ENCODE data around the gene PRR35. TPM values are rescaled to one million over a fixed set of nuclear protein-coding genes. Genes with fewer than 3 reads are reported as not detected.

PRR35 gene
- total RNA-seq, 1 experiment from 2014 or later: not detected

GRCh38 chr16:520847-521246 is 39.3 kb upstream of the PRR35 start:
- peaks cover 13% of the 10 kb centered on the region; the same call in 1 of the 2 replicates for H3K79me2 ChIP-seq (ENCODE audit: low read length)
- ATAC-seq (no peak), DNase-seq (no peak)
- H3K9me2 ChIP-seq (replicated peaks; ENCODE audit: low read length): no peaks in the 10 kb centered on the region
- TF ChIP-seq CTCF (conservative IDR thresholded peaks at IDR 0.05; ENCODE audit: low read depth, low read length) (no peak), EZH2 (IDR thresholded peaks at IDR 0.05; ENCODE audit: low read length, unreplicated experiment) (no peak), EZH2phosphoT487 (IDR thresholded peaks at IDR 0.05; ENCODE audit: borderline replicate concordance, low read length) (no peak)
- no peak overlapping the region for H3K9ac ChIP-seq (ENCODE audit: low read length)
- no peaks in the 10 kb centered on the region for H3K36me3 ChIP-seq (ENCODE audit: low read depth, low read length)
- H3K4me2 ChIP-seq (ENCODE audit: low read length): no peak overlapping the region
- BruUV-seq (replicated peaks): TSS peak; percentile 40
- ChIA-PET CTCF (no interaction called here), POLR2A (ENCODE audit: unreplicated experiment) (no interaction called here)
- no peaks in the 10 kb centered on the region for H3K9me3 ChIP-seq (ENCODE audit: low read length)
- no peak overlapping the region for H3K4me3 ChIP-seq (ENCODE audit: low read length)
- H2AFZ ChIP-seq (ENCODE audit: low read length): no peak overlapping the region
- H4K20me1 ChIP-seq (ENCODE audit: low read length): no peaks in the 10 kb centered on the region
- peaks cover 10% of the 10 kb centered on the region for H3K4me1 ChIP-seq (ENCODE audit: insufficient read depth, low read length)
- H3K27me3 ChIP-seq (ENCODE audit: low read length): no peaks in the 10 kb centered on the region
- intact Hi-C loops (cut with micrococcal nuclease): loop anchor here (10.0 kb wide), 1 partner anchor 64 kb away; no protein-coding TSS in a partner anchor
- H3F3A ChIP-seq (ENCODE audit: low read length, unreplicated experiment): no peaks in the 10 kb centered on the region
- H3K27ac ChIP-seq (ENCODE audit: low read length): no peak overlapping the region

DNA sequence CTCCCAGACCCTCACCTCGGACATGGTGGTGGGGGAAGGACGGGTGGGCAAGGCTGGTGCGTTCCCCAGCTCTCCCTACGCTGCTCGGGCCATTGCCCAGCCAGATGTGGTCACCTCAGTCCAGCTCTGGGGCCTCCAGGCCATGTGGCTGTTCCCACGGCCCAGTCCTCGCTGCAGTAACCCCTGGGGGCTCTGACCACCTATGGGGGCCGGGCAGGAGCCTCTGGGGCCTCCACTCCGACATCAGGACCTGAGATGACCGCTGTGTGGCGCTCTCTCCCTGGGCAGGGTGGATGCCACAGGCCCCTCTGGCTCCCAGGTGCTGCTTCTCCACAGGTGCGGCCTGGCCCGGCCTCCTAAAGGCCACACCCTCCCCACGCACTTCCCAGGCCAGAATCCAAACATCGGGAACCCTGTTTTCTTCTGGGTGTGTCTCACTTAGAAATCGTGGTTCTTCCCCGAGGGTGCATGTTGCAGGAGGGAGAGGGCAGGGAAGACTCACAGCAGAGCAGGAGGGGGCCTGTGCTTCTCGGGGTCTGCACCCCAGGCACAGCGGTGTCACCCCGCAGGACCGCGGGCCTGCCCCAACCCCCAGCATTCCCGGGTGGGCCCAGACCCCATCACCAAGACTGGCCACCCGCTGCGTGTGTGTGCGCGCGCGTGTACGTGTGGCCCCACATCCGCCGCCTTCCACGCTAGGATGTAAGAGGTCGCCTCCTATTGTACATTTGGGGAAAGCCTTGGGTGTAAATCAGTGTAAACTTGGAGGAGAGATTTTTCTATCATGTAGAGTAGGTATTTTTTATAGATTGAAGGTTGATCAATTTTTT is 38.6 kb upstream of the PRR35 start:
- H3K9me3 ChIP-seq (ENCODE audit: low read length): no peaks in the 10 kb centered on the region
- no TSS peak for BruUV-seq (replicated peaks)
- no peak overlapping the region for H3K4me3 ChIP-seq (ENCODE audit: low read length)
- H3K9ac ChIP-seq (ENCODE audit: low read length): no peak overlapping the region
- no peak overlapping the region for H3K27ac ChIP-seq (ENCODE audit: low read length)
- H2AFZ ChIP-seq (ENCODE audit: low read length): no peak overlapping the region
- H3K9me2 ChIP-seq (replicated peaks; ENCODE audit: low read length): no peaks in the 10 kb centered on the region
- H3K27me3 ChIP-seq (ENCODE audit: low read length): no peaks in the 10 kb centered on the region
- ATAC-seq (no peak), DNase-seq (no peak)
- H4K20me1 ChIP-seq (ENCODE audit: low read length): no peaks in the 10 kb centered on the region
- H3K4me1 ChIP-seq (ENCODE audit: insufficient read depth, low read length): peaks cover 17% of the 10 kb centered on the region
- CTCF ChIA-PET: no interaction called here
- POLR2A ChIA-PET (ENCODE audit: unreplicated experiment): no interaction called here
- no peaks in the 10 kb centered on the region for H3F3A ChIP-seq (ENCODE audit: low read length, unreplicated experiment)
- no peak for TF ChIP-seq EZH2 (IDR thresholded peaks at IDR 0.05; ENCODE audit: low read length, unreplicated experiment)
- TF ChIP-seq CTCF (conservative IDR thresholded peaks at IDR 0.05; ENCODE audit: low read depth, low read length): 0 out of 2 replicates have a peak, but pooled peaks have one; percentile 24
- TF ChIP-seq EZH2phosphoT487 (IDR thresholded peaks at IDR 0.05; ENCODE audit: borderline replicate concordance, low read length): no peak
- H3K79me2 ChIP-seq (ENCODE audit: low read length): peaks cover 20% of the 10 kb centered on the region
- H3K36me3 ChIP-seq (ENCODE audit: low read depth, low read length): no peaks in the 10 kb centered on the region
- intact Hi-C loops (cut with micrococcal nuclease): loop anchor here (10.0 kb wide), 1 partner anchor 63 kb away; no protein-coding TSS in a partner anchor
- no peak overlapping the region for H3K4me2 ChIP-seq (ENCODE audit: low read length)
